Activated naive CD8-positive, alpha-beta T cell treated with anti-CD3 and anti-CD28 coated beads, Interleukin-2, amount 50 U/mL, for 16 hours (primary cell): ENCODE data around the gene MINAR2.

Experiments
- DNase-seq: peaks from one replicate; pipeline ENCODE4 v3.0.0-alpha.2; 2020; ENCODE audit warnings: low read depth, low spot score

Gene MINAR2, protein sequence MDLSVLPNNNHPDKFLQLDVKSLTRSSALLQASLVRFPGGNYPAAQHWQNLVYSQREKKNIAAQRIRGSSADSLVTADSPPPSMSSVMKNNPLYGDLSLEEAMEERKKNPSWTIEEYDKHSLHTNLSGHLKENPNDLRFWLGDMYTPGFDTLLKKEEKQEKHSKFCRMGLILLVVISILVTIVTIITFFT

DNA sequence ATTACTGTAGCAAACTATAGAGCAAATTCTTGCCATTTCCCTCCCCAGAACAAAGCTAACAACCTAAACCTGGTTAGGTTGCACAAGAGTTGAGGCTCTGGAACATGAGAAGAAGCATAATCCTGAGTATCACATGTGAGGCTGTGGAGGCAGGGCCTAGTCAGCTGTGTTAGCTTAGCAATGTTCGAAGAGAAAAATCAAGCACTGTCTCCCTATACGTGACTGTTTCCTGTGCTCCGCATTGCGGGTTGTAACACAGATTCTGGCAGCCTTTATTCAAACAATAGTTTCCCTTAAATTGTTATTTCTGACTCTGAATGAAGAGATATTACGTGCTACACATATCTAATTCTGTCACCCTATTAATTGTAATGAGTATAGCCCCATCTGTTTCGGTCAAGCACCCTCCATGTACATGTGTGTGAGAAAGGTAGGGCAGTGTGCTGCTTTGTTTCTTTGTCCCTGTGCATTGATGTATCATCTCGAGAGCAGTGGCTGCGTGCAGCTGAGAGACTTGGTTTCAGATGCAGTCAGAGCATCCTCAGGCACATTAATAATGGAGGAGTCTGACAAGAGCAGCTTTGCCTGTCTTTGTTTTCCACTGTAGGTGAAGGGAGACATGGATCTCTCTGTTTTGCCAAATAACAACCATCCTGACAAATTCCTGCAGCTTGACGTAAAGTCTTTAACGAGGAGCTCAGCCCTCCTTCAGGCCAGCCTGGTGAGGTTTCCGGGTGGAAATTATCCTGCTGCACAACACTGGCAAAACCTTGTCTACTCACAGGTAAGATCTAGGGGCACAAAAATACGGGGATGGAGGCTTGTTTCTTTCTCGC lies at the start of gene MINAR2:
Gene MINAR2 (plus strand): TSS at position 523 of the 836 bp plus-strand sequence. CDS start 97 bp downstream, at position 620.
- DNase-seq: no peak

DNA sequence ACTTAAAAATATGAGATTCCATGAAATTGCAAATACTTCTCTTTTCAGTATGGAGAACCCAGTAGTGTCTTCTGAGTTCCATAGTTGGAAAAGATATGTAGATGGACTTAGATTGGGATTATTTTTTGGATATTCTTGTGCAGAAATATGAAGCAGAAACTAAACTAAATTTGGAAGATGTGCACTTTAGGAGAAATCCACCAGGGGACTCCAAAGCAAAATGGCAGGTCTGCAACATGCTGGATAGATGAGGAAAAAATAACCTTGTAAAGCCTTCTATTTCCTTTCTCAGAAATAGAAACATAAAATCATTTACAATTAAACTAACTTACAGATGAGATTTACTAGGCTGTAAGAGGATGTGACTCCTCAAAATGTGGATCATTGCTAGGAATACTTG lies 49.2 kb upstream of the MINAR2 start:
- no peak for DNase-seq

DNA sequence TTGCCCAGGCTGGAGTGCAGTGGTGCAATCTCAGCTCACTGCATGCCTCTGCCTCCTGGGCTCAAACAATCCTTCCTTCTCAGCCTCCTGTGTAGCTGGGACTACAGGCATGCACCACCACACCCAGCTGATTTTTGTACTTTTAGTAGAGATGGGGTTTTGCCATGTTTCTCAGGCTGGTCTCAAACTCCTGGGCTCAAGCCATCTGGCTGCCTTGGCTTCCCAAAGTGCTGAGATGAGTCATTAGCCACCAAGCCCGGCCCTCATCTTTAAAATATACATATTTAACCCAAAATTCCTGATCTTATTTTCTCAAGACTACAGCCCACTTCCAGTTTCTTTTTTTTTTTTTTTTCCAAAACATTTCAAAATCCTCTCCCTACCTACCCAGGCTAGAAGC lies 31.7 kb upstream of the MINAR2 start:
- DNase-seq: no peak

DNA sequence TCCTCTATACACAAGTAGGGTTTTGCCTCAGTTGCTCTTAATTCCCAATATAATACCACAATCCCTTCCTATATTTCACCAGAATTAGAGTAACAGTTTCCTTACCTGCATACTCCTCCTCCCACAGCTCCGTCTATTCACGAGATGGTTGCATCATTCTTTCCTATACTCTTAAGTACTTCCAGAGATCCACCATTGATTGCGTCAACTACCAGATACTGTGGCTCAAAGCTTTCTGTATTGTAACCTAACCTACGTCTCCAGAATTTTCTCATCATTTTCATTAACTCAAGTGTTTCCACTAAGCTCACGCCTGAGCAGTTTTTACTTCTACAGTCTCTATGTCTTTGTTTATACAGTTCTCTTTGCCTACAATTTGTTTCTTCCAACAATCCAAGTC lies 31.2 kb upstream of the MINAR2 start:
- no peak for DNase-seq

DNA sequence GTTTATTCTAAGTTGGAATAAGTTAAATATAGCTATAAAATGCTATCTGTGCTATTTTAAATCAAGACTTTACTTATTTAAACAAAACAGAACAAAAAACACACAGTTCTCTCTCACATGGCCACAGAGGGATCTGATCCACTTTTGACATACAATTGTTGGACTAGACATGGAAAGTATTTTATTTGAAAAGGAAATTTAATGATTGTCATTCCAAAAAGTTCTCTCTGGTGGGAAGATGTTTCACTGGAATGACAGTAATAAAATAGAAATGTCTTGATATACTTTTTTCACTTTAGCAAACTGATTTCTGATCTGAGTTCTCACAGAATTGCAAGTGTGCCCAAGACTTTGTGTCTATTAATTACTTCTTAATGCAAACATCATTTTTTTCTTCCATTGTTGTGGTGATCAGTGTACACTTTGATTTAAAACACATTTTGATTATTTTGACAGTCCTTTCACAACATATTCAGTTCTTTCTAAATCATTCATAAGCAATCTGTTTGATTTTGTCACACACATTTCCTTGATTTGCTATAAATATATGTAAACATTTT lies 30.1 kb upstream of the MINAR2 start:
- no peak for DNase-seq

DNA sequence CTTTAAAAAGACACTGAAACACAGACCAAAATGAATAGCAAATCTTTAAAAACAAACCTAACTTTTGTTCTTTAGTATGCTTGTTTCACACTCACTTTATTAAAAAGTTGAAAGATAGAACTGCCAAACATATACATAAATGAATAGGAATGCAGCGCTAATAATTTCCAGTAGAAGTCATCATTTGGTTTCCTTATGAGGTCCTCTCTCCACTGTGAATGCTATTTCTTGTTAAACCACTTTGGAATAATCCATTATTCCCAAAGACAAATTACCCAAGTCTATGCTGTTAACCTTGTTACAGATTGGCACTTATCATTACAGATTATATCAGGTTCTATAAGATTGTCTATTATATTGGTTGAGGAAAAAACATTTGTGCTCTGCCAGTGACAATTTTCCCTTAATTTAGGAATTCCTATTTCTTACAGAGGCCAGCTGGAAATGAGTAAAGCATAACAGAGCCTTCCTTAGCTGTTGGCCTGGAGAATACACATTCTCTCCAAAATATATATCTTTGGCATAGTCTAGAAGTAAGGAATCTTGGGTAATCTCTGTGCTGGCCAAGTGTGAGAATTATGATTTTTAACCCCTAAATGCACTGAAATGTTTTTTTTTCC lies 29.3 kb upstream of the MINAR2 start:
- no peak for DNase-seq

DNA sequence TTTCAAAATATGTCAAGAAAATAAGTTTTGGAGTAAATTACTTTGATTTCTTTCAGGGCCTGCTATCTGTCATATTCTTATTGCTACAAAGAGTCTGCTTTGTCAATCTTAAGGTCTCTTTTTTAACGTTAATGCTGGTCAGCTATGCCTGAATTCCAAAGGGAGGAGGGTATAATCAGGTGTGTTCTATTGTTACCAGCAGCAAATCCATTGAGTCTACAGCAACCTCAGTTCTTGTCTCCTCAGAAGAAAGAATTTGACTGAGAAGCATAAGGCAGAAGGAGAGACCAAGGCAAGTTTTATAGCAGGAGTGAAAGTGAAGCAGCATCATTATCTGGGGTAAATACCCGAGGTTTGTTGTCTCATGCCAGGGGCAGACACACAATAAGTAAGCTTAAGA lies 23.7 kb upstream of the MINAR2 start:
- DNase-seq: no peak

DNA sequence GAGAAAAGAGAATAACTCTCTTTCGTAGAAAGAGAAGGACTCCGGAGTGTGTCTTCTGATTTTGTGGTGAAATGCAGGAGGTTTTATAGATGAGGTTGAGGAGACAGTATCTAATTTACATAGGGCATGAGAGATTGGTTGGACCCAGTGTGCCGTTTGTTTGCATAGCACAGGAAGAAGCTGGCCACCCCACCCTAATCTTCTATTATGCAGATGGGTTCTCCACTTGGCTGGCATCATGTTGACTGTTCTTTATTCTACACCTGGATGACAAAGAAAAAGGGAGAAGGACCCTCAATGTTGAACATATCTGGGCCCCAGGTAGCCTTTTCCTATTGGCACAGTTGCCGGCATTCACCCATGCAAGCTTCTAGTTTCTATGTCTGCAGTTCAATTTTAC lies 23.2 kb upstream of the MINAR2 start:
- no peak for DNase-seq

DNA sequence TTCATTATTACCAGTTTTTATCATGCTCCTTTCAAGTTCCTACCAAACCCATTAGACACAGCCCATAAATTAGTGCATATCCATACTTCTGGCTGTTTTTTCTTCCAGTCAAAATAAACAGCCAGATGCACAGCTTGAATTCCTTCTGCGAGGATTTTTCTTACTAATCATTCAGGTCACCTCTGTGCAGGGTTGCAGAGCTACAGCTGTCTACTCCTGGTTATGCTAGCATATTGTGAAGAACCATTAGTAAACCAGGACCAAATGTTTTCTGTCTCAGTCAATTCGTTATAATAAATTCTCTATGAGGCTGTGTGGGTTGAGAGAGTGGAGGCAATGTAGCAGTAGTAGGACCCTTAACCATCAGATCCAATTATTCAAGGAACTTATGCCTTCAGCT lies 8.1 kb upstream of the MINAR2 start:
- DNase-seq: no peak

DNA sequence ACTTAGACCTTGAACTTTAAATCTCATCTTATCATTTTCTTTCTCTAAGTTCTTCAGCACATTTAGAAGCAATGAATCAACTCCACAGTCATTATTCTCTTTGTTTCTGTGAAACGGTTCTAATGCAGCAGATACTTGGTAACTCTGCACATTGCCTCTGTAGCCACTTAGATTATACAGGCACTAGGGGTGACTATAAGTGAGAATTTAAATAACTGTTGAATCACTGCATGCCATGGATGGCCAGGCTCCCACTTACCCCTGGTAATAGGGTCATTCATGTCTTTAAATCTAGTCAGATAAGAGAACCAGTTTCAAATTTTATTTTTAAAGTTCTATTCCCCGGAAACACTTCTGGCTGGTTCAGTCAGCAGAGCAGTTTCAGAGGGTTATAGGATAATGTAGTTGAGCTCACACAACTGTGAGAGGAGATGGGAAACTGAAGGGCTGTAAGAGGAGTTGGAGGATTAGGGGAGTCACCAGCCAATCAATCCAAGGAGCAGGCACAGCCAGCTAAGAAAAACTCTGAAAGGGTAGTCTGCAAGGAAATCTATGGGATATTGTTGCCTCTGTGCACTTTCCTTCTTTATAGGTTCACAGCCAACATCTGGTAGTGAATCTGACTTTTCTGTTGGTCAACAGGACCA lies 4.2 kb upstream of the MINAR2 start:
- no peak for DNase-seq

DNA sequence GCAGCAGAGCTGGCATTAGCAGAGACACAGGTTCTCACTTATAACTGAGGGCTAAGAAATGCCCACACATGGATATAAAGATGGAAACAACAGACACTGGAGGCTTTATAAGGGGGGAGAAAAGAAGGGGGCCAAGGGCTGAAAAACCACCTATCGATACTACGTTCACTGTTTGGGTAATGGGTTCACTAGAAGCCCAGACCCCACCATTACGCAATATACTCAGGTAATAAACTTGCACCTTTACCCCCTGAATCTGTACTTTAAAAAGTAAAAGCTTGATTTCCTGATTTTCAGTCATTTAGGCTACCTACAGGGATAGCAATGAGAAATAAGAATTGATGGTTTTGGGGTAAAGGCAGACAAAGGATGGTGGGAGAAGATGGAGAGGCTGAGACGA lies 1.9 kb upstream of the MINAR2 start:
- DNase-seq: no peak

DNA sequence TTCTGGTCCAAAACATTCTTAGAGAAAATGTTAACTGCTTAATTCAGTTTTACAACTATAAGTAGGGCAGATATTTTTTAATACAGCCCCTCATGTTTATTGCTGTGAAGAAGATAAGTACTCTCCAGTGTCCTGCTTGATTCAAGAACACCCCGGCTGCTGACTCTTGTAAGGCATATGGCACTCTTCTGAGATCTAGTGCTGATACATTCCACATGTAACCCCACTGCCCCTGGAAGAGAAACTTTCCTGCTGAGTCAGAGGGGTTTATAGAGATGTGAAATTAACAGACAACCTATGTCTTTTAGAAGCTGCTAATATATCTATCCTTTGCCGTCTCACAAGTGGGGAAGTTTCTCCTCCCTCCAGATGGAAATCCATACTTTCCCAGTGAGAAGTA lies 1.0 kb upstream of the MINAR2 start:
- DNase-seq: no peak

DNA sequence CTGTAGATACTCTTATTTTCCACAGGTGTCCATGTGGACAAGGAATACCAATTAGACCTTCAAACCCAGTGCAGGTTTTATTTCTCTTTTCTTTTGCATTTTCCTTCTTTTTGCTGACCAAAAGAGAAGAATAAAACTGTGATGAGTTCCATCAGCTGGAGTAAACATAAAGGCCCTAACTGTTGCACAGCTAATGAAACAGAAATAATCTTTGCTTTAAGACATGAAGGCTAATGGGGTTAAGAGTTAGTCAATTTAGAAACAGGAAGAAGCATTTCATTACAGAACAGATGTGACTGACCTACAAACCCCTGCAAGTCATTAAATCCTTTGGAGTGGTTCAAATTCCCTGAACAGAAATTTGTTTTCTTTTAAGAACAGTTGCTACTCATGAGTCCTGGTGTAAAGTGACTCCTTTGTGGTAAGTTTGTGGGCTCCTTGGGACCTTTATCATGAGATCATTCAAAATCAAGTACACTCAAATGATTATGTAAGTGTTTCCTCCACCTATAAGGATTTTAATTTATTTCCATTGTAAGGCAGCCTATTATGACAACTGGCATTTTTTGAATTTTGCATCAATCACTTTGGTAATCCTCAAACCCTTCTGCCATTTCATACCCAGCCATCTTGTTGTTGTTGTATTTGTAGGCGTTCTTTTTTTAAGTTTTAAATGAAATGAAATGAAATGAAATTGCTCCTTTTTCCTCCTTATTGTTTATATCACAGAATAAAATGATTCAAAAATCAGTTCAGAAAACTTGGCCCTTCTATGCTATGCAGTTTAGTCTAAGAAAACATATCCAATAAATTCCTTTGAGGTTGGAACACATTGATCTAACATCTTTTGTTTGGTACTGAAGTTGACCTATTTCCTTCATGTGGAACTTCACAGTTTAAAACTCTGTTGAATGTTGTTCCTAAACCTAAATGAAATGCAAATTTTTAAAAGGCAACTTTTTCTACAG lies 1.3 kb downstream of the MINAR2 start:
- DNase-seq: no peak

DNA sequence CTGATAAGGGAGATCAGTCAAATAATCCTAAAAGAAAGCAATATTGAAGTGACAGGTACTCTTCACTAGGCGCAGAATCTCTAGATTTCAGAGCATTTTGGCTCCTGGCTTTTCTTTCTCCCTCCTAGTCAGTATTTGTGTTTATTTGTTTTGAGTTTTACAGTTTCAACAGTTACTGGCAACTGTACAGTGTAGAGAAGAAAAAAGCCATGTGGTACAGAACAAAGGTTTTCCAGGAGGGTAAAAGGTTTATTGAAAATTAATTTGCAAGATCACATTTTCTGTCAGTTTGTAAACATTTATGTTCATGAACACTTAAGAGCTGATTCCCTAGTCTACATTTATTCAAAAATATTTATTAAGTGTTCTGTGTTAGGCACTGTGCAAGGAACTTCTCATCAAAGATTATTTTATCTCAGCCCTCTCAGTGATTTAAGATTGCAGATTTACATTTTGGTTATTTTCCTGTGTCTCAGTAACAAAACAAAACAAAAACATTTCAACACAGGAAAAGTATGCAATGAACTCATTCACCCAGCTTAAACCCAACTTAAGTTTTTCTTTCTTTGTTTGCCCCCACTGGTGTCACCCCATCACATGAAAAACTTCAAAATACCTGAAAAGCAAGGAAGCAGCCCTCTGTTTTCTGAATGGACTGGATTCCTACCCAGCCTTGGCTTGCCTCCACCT lies 12.9 kb downstream of the MINAR2 start:
- no peak for DNase-seq

DNA sequence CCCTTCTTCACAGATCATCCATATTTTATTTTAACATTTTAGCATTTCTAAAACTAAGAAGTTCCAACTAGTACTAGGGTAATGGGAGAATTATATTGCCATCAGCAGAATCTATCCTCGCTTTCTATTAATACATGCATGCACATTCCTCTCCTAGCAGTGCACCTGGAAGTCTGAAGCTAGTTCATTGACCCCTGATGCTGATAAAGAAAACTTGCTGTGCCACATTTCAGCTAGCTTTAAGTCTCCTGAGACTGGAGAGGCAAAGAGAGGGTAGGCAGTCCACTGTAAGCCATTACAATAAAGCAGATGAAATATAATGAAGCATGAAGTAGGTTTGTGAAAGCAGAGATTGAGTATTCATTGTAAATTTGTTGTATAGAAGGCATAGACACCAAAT lies 15.8 kb downstream of the MINAR2 start:
- no peak for DNase-seq

DNA sequence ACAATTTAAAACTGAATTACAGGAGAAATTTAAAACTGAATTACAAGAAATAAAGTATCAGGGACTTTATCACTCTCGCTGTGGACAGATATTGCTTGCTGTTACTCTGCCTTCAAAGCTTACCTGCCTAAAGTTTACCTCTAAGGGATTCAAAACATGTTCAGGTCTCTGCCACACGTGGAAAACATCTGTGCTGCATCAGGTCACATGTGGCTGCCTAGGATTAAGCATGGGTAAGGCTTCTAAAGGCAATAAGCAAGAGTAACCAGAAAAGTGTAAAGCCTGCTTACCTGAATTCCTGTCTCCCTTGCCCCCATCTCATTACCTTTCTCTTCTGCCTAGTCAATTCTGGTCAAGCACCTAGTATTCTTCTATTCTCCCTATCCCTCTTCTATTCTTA lies 18.9 kb downstream of the MINAR2 start:
- DNase-seq: no peak

DNA sequence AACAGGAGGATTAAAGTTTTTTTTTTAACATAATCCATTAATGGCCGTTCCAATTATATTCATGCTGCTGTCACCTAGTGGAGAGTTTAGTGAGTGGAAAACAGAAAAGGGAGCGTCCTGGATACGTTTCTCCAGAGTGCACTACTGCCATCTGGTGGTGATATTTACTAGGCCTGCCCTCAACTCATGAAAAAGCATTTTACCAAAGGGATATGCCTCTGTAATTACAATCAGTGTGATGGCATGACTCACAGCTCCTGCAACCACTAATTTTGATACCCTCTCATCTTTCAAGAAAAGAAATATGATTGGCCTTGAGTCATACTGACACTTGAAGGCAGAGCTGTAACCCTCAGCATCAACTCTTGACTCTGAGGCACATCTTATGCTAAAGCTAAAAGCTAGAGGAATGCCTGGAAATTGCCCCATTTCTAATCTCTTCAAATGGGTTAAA lies 20.1 kb downstream of the MINAR2 start:
- peak; percentile 7 for DNase-seq

DNA sequence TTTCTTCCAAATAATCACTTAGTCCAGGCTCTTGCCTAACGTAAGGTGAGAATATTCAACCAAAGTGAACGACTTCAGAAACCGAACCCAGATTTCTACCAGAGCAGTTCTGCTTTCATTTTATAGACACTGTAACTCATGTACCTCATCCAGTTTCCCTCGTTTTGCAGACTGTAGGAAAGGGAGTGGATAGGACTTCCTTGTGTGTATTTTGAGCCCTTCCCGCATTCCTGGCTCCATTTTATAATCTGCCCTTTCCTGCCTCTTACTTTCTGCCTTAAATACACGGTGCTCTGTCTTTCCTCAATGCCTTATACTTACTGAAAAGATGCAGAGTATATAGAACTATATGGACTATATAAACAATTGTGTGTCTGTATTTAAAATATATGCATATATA lies 20.8 kb downstream of the MINAR2 start:
- DNase-seq: no peak

DNA sequence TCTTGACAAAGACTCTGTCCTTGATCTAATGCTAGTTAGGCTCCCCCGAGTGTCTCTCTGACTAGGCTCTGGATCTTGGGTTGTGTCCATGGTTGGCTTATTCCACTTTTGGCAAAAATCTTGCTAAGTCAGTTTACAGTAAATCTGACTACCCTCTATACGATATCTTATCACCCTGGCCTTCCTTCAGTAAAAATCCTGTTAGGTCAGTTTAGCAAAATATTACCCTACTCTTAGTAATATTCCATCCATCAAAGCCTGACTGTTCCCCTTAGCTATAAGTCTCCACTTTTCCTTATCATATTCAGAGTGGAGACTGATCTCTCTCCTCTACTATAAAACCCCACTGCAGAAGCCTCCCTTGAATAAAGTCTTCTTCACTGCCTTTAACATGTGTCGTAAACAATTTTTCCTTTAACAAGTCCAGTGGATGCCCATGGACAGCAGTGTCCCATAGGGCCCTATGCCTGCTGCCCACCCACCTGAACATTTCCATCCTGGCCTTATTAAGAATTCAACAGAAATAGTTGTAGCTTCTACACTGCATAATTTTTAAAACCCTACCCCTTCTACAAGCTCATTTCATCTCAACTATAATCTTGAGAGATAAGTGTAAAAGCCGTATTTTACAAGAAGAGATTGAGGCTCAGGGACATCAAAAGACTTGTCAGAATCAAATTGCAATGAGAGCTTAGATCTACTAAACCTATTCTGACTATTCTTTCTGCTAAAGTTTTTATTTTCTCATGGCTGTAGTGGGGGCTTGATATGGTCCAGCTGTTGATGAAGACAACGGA lies 22.3 kb downstream of the MINAR2 start:
- no peak for DNase-seq
